ENCODE results near the gene ACVR1C.

ACVR1C gene

GRCh38 chr2:157509744-157510143 lies 118.9 kb downstream of the ACVR1C start:
- Histone ChIP-seq H2BK5ac (ENCODE audit: low read depth, low read length, poor library complexity) (no peak overlapping the region), H3K4me3 (ENCODE audit: low read depth, low read length) (no peak overlapping the region), H3K36me3 (ENCODE audit: control insufficient read depth in 1 of 2, insufficient read depth in 2 of 2, low read length in 2 of 2) (no peaks in the 10 kb centered on the region), H4K8ac (ENCODE audit: low read depth, low read length) (no peak overlapping the region), H3K14ac (ENCODE audit: low read length) (no peak overlapping the region), H3K18ac (ENCODE audit: low read length) (no peak overlapping the region), H3K9me3 (ENCODE audit: insufficient read depth, low read depth, low read length) (no peaks in the 10 kb centered on the region), H3K4me1 (ENCODE audit: control insufficient read depth in 1 of 2, insufficient read depth in 2 of 2, low read length in 2 of 2) (no peaks in the 10 kb centered on the region), H3K79me2 (ENCODE audit: control insufficient read depth, insufficient read depth, low read length, poor library complexity) (no peaks in the 10 kb centered on the region), H4K12ac (ENCODE audit: low read depth, low read length) (no peak overlapping the region), H2AFZ (ENCODE audit: insufficient read depth, low read length, poor library complexity) (no peak overlapping the region), H3K23ac (ENCODE audit: low read length) (no peak overlapping the region), H3K4me2 (ENCODE audit: low read length) (no peak overlapping the region), H2BK12ac (ENCODE audit: low read length) (no peak overlapping the region), H3K27me3 (ENCODE audit: insufficient read depth, low read length) (no peaks in the 10 kb centered on the region), H2BK120ac (ENCODE audit: insufficient read depth, low read length, poor library complexity) (no peak overlapping the region), H3K79me1 (ENCODE audit: low read length) (no peaks in the 10 kb centered on the region), H4K91ac (ENCODE audit: low read depth, low read length) (no peak overlapping the region), H3K27ac (ENCODE audit: low read depth, low read length) (no peak overlapping the region), H3K4ac (ENCODE audit: low read depth, low read length) (no peak overlapping the region), H2AK5ac (ENCODE audit: low read length) (no peak overlapping the region), H3K9ac (ENCODE audit: low read length) (no peak overlapping the region)
- no CpG with 5 or more reads among the region's 2 CpGs for WGBS (ENCODE audit: extremely low coverage, insufficient coverage, insufficient read length)
- DNase-seq, result no peak

GRCh38 chr2:157508676-157509075 lies 120.0 kb downstream of the ACVR1C start:
- no peak overlapping the region for H4K8ac ChIP-seq (ENCODE audit: low read depth, low read length)
- no peak overlapping the region for H3K27ac ChIP-seq (ENCODE audit: low read depth, low read length)

GRCh38 chr2:157506586-157506985 lies 122.1 kb downstream of the ACVR1C start:
- no peaks in the 10 kb centered on the region for H3K79me1 ChIP-seq (ENCODE audit: low read length)
- H2AK5ac ChIP-seq (ENCODE audit: low read length), result no peak overlapping the region
- H3K27me3 ChIP-seq (ENCODE audit: insufficient read depth, low read length), result no peaks in the 10 kb centered on the region
- H3K36me3 ChIP-seq (ENCODE audit: control insufficient read depth in 1 of 2, insufficient read depth in 2 of 2, low read length in 2 of 2), result no peaks in the 10 kb centered on the region
- no peak overlapping the region for H3K23ac ChIP-seq (ENCODE audit: low read length)
- H2BK120ac ChIP-seq (ENCODE audit: insufficient read depth, low read length, poor library complexity), result no peak overlapping the region
- no peak overlapping the region for H3K18ac ChIP-seq (ENCODE audit: low read length)
- no peaks in the 10 kb centered on the region for H3K79me2 ChIP-seq (ENCODE audit: control insufficient read depth, insufficient read depth, low read length, poor library complexity)
- H3K4me1 ChIP-seq (ENCODE audit: control insufficient read depth in 1 of 2, insufficient read depth in 2 of 2, low read length in 2 of 2), result no peaks in the 10 kb centered on the region
- no peak overlapping the region for H3K4me3 ChIP-seq (ENCODE audit: low read depth, low read length)
- no peak overlapping the region for H4K91ac ChIP-seq (ENCODE audit: low read depth, low read length)
- no peak overlapping the region for H3K4ac ChIP-seq (ENCODE audit: low read depth, low read length)
- no peaks in the 10 kb centered on the region for H3K9me3 ChIP-seq (ENCODE audit: insufficient read depth, low read depth, low read length)
- no peak overlapping the region for H3K9ac ChIP-seq (ENCODE audit: low read length)
- H2AFZ ChIP-seq (ENCODE audit: insufficient read depth, low read length, poor library complexity), result no peak overlapping the region
- H4K8ac ChIP-seq (ENCODE audit: low read depth, low read length), result no peak overlapping the region
- H4K12ac ChIP-seq (ENCODE audit: low read depth, low read length), result no peak overlapping the region
- no peak for DNase-seq
- no peak overlapping the region for H2BK12ac ChIP-seq (ENCODE audit: low read length)
- H3K4me2 ChIP-seq (ENCODE audit: low read length), result no peak overlapping the region
- no peak overlapping the region for H3K27ac ChIP-seq (ENCODE audit: low read depth, low read length)
- H3K14ac ChIP-seq (ENCODE audit: low read length), result no peak overlapping the region
- H2BK5ac ChIP-seq (ENCODE audit: low read depth, low read length, poor library complexity), result no peak overlapping the region

More at GRCh38 chr2:157508676-157509075, 120.0 kb downstream of the ACVR1C start:
- Histone ChIP-seq H3K14ac (ENCODE audit: low read length) (no peak overlapping the region), H2BK120ac (ENCODE audit: insufficient read depth, low read length, poor library complexity) (no peak overlapping the region), H3K4me3 (ENCODE audit: low read depth, low read length) (no peak overlapping the region), H3K36me3 (ENCODE audit: control insufficient read depth in 1 of 2, insufficient read depth in 2 of 2, low read length in 2 of 2) (no peaks in the 10 kb centered on the region), H4K12ac (ENCODE audit: low read depth, low read length) (no peak overlapping the region), H4K91ac (ENCODE audit: low read depth, low read length) (no peak overlapping the region), H3K79me2 (ENCODE audit: control insufficient read depth, insufficient read depth, low read length, poor library complexity) (no peaks in the 10 kb centered on the region), H3K4ac (ENCODE audit: low read depth, low read length) (no peak overlapping the region), H3K9ac (ENCODE audit: low read length) (no peak overlapping the region), H3K9me3 (ENCODE audit: insufficient read depth, low read depth, low read length) (no peaks in the 10 kb centered on the region), H3K4me2 (ENCODE audit: low read length) (no peak overlapping the region), H2AK5ac (ENCODE audit: low read length) (no peak overlapping the region), H3K23ac (ENCODE audit: low read length) (no peak overlapping the region), H2AFZ (ENCODE audit: insufficient read depth, low read length, poor library complexity) (no peak overlapping the region), H2BK12ac (ENCODE audit: low read length) (no peak overlapping the region), H3K18ac (ENCODE audit: low read length) (no peak overlapping the region), H3K79me1 (ENCODE audit: low read length) (no peaks in the 10 kb centered on the region), H2BK5ac (ENCODE audit: low read depth, low read length, poor library complexity) (no peak overlapping the region), H3K4me1 (ENCODE audit: control insufficient read depth in 1 of 2, insufficient read depth in 2 of 2, low read length in 2 of 2) (no peaks in the 10 kb centered on the region), H3K27me3 (ENCODE audit: insufficient read depth, low read length) (no peaks in the 10 kb centered on the region)
- WGBS (ENCODE audit: extremely low coverage, insufficient coverage, insufficient read length), result no CpG with 5 or more reads among the region's 3 CpGs
- DNase-seq, result no peak

- no peak overlapping the region for H3K9ac ChIP-seq (ENCODE audit: low read length)
- H3K4me3 ChIP-seq (ENCODE audit: low read depth, low read length), result no peak overlapping the region
- no peak overlapping the region for H4K12ac ChIP-seq (ENCODE audit: low read depth, low read length)
- no peak overlapping the region for H3K27ac ChIP-seq (ENCODE audit: low read depth, low read length)
- H3K36me3 ChIP-seq (ENCODE audit: control insufficient read depth in 1 of 2, insufficient read depth in 2 of 2, low read length in 2 of 2), result no peaks in the 10 kb centered on the region
- no peaks in the 10 kb centered on the region for H3K27me3 ChIP-seq (ENCODE audit: insufficient read depth, low read length)
- WGBS (ENCODE audit: extremely low coverage, insufficient coverage, insufficient read length), result no CpG with 5 or more reads among the region's 4 CpGs
- H3K23ac ChIP-seq (ENCODE audit: low read length), result no peak overlapping the region
- H3K14ac ChIP-seq (ENCODE audit: low read length), result no peak overlapping the region
- H3K18ac ChIP-seq (ENCODE audit: low read length), result no peak overlapping the region
- H3K4me2 ChIP-seq (ENCODE audit: low read length), result no peak overlapping the region
- no peak for DNase-seq
- no peak overlapping the region for H4K91ac ChIP-seq (ENCODE audit: low read depth, low read length)
- no peak overlapping the region for H2BK12ac ChIP-seq (ENCODE audit: low read length)
- no peaks in the 10 kb centered on the region for H3K4me1 ChIP-seq (ENCODE audit: control insufficient read depth in 1 of 2, insufficient read depth in 2 of 2, low read length in 2 of 2)
- H2BK5ac ChIP-seq (ENCODE audit: low read depth, low read length, poor library complexity), result no peak overlapping the region
- no peak overlapping the region for H2BK120ac ChIP-seq (ENCODE audit: insufficient read depth, low read length, poor library complexity)
- H2AK5ac ChIP-seq (ENCODE audit: low read length), result no peak overlapping the region
- H3K79me2 ChIP-seq (ENCODE audit: control insufficient read depth, insufficient read depth, low read length, poor library complexity), result no peaks in the 10 kb centered on the region
- H2AFZ ChIP-seq (ENCODE audit: insufficient read depth, low read length, poor library complexity), result no peak overlapping the region
- H3K9me3 ChIP-seq (ENCODE audit: insufficient read depth, low read depth, low read length), result no peaks in the 10 kb centered on the region
- H3K79me1 ChIP-seq (ENCODE audit: low read length), result no peaks in the 10 kb centered on the region
- H4K8ac ChIP-seq (ENCODE audit: low read depth, low read length), result no peak overlapping the region
- H3K4ac ChIP-seq (ENCODE audit: low read depth, low read length), result no peak overlapping the region
Measured at GRCh38 chr2:157504623-157505022, 124.0 kb downstream of the ACVR1C start.

Data from trophoblast cell (in vitro differentiated cells and primary cell).